ENCODE data around the gene SELP.

SELP gene

GRCh38 chr1:169576241-169576934, 53.5 kb downstream of the SELP start:
- DNase-seq (ENCODE audit: low read depth), result no peak

- no peak for DNase-seq (ENCODE audit: low read depth)
These were observed 55.6 kb downstream of the SELP start for GRCh38 chr1:169574336-169574735.

DNA sequence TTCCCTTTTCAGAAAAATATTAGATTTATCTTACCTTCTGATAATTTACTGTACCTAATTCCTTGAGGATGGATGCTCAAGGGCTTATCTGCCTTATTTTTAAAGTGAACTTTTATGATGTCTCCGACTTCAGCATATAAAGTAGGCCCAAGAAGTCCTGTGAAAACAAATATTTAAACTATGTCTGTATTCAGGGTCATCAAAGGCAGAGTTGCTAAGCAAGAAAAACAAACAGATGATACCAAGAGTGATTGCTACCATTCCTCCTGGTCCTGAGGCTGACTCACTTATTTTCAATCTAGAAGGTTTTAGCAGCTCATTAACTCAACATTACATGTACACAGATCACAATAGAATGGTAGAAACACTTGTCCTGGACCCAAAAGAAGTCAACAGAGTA, 57.7 kb downstream of the SELP start:
- no peak for DNase-seq (ENCODE audit: low read depth)

- no peak for DNase-seq (ENCODE audit: low read depth)
These were observed 58.5 kb downstream of the SELP start for GRCh38 chr1:169571450-169571849.

GRCh38 chr1:169570172-169570574, 59.8 kb downstream of the SELP start:
- DNase-seq (ENCODE audit: low read depth), result no peak

DNA sequence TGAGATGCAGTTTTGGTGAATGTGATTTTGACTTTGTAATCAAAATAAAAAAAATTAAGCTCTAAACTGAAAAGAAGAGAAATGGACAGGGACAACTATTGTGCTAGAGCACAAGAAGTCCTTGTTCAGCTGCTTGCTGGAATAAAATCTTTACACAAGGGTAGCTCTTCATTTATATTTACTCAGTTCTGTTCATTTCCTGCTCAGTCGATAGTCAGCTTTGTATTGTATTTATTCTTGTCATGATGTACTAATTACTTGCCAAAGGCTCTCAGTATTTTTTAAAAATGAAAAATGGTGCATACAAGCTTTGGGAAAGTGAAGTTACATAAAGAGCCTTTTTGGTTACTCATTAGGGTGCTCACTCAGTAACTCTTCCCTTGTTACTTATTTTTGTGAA, 61.4 kb downstream of the SELP start:
- DNase-seq (ENCODE audit: low read depth), result no peak

GRCh38 chr1:169565335-169566271, 64.3 kb downstream of the SELP start:
- DNase-seq (ENCODE audit: low read depth), result no peak

- DNase-seq (ENCODE audit: low read depth), result no peak
These were observed 66.3 kb downstream of the SELP start for GRCh38 chr1:169563650-169564049.

DNA sequence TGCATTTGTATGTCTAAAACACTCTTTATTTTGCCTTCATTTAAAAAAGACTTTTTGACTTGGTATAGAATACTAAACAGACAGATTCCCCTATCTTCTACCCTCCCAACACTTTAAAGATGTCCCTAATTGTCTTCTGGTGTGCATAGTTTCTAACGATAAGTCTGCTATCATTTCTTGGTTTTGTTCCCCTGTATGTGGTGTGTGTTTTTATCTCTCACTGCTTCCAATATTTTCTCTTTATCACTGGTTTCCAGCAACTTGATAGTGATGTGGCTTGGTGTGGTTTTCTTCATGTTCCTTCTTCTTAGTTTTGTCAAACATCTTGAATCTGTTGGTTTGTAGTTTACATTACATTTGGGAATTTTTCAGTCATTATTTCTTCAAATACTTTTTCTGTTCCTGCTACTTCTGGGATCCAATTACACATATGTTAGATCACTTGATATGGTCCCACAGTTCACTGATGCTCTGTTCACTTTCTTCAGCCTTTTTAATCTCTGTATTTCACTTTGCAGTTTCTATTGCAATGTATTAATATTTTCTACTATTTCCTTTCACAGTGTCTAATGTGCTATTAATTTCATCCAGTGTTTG, 66.8 kb downstream of the SELP start:
- DNase-seq (ENCODE audit: low read depth), result no peak

DNA sequence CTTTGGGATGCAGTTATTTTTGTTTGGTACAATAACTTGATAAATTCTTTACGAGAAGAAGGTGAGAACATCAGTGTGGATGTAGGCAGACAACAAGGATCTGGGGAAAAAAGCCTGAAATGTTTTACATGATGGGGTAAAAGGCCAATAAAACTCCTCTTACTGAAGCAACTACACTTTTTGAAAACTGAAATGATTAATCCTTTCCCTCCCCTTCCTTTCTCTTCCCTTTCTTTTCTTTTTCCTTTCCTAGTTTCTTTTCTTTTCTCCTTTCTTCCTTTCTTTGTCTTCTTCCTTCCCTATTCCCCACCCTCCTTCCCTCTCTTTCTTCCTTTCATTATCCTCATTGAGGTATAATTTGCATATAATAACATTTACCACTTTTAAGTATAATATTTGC, 68.2 kb downstream of the SELP start:
- no peak for DNase-seq (ENCODE audit: low read depth)

DNA sequence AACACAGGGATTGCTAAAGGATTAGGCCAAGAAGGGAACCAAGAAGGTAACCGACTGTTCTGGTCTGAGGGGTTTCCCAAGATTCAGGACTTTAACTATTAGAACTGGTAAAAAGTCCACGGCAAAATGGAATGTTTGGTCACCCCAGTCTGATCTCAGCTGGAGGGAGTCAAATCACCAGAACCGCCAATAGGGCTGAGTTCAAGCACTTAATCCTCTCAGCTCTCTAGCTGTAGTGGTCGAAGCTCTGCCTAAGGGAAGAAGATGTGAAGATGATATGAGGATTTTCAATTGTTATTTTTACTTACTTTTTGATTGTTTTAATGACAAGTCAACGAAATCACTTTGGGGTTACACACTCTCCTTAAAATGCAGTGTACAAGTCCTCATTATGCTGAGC, 72.8 kb downstream of the SELP start:
- no peak for DNase-seq (ENCODE audit: low read depth)

GRCh38 chr1:169550294-169550693, 79.6 kb downstream of the SELP start:
- no peak for DNase-seq (ENCODE audit: low read depth)

DNA sequence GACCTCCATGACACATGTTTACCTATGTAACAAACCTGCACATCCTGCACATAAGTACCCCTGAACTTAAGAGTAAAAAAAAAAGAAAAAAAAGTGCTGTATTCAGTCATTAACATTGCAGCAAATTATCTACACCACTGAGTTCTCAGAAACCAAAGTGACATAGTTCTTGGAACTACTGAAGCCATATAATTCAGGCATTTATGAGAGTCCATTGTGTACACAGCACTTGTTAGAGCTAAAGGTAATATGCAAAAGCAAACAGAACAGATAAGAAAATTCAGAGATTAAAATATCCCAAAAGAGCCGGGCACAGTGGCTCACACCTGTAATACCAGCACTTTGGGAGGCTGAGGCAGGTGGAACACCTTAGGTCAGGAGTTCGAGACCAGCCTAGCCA, 81.6 kb downstream of the SELP start:
- no peak for DNase-seq (ENCODE audit: low read depth)

GRCh38 chr1:169546087-169546995, 83.6 kb downstream of the SELP start:
- DNase-seq (ENCODE audit: low read depth), result no peak

- no peak for DNase-seq (ENCODE audit: low read depth)
These were observed 84.5 kb downstream of the SELP start for GRCh38 chr1:169545472-169545871.

- DNase-seq (ENCODE audit: low read depth), result no peak
These were observed 90.7 kb downstream of the SELP start for GRCh38 chr1:169538998-169539871.

All from stimulated activated CD8-positive, alpha-beta memory T cell treated with anti-CD3 and anti-CD28 coated beads, Interleukin-7, amount 100 ng/mL, for 24 hours (primary cell).